GM19351 (cell line): ENCODE data around the gene SND1.

ENCODE experiments used
- ATAC-seq: cut with Tn5 transposase; IDR thresholded peaks from one replicate; pipeline ENCODE4 v1.9.1; 2021; ENCODE audit warnings: mild to moderate bottlenecking, moderate library complexity; ENCODE audit not compliant: unreplicated experiment

The SND1 gene

DNA sequence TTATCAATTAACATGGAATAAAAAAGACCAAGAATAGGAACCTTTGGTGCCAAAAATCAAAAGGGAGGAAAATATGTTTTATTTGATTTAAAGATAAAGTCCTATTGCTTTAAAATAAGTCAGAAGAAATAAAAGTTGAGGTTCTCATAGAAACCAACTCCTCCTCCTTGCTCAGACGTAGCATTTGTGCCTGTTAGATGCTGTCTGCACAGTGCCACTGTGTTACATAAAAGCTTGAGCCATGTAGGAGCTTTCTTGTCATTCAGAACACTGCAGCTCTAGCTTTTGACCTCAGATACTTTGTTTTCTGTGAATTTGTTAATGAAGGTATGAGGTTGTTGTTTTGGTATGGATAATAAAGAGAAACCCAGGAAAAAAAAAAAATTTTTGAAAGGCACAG lies 328.9 kb downstream of the SND1 start:
- no peak for ATAC-seq

DNA sequence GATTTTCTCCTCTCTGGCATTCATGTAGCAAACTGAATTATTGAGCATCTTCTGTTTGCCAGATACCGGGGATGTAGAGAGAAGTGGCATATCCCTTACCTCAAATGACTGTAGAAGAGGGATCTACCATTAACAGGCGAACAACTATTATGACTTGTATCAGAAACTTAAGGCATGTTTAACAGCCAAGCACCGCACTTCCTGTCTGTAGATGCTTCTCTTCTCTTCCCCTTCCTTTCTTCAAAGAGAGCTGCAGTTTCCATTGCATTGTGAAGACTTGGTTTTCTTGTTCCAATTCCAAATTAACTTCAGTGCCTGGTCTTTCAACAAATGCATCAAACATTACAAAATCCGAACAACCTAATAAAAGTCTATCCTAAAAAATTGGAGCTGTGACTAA lies 330.0 kb downstream of the SND1 start:
- no peak for ATAC-seq

DNA sequence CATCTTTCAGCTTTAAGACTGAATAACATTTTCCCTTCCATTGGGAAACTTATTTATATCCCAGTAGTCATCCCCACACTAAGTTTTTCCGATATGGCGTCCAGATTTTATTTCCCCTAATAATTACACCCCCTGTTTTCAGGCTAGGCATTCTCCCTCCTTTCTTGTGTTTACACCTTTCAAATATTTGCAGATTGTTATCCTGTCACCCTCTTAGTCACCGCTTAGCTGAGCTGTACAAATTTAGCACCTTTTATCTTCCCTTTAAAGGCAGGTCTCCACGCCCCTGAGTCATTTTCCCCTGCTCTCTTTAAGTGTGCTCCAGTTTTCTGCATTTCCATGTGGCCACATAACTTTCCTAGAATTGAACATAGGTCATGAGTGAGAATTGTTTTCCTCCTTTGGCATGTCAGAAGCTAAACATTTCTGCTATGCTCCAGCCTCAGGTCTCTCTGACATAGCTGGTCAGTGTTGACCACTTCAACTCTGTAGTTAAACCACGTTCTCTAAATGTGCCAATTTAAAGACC lies 331.9 kb downstream of the SND1 start:
- ATAC-seq: no peak

DNA sequence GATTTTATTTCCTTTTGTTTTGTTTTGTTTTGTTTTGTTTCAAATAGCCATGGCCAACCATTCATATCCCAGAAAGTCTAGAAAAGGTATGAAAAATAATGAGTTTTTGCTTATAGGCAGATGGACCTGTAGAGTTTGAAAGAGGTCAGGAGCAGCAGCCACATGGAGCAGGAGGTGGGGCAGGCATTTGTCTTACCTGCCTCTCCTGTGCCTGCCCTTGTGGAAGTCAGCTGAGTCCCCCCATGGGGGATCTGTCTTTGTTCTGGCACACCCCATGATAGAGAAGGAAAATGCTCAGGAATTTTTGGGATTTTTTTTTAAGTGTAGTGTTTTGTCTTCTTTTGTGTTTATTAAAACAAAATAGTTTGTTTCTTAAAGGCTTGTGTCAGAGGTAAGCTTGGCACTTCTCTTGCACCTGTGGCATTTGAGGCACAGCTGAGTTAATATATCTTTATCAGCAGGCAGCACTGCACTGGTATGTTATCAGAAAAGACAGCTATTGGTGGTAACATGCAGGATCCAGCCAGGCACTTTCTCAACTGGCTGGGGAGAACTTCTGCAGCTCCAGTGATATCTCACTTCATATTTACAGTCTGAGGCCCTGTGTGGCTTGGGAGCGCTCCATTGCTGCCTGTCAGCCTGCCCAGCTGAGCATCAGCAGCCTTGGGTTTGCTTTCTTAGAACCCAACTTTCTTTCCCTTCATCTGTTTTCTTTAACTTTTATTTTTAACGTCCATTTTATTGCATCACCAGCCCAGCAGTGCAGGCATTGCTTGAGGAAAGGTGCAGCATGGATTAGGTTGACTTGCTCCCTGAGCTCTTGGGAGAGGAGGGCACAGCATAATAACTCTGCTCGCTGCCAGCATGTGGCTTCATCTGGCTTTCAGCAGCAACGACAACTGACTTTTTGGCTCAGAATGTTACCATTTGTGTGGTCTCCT lies 334.9 kb downstream of the SND1 start:
- no peak for ATAC-seq

DNA sequence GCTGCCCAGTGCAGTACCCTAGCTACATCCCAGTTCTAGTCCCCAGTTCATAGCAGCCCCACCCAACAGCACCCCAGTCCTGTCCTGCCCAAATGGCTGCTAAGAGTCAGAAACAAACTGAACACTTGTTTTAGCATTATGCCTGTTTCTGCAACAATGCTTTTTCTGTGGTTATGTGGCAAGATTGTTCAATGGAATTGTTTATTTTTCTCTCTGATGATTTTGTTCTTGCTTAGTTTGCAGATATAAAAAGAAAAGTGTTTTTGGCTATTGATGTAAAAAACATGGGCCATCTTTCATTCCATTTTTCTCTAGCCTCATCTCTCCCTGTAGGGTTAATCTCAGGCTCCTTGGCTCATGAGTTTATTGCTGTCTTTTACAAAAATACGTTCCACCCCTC lies 336.8 kb downstream of the SND1 start:
- ATAC-seq: no peak

DNA sequence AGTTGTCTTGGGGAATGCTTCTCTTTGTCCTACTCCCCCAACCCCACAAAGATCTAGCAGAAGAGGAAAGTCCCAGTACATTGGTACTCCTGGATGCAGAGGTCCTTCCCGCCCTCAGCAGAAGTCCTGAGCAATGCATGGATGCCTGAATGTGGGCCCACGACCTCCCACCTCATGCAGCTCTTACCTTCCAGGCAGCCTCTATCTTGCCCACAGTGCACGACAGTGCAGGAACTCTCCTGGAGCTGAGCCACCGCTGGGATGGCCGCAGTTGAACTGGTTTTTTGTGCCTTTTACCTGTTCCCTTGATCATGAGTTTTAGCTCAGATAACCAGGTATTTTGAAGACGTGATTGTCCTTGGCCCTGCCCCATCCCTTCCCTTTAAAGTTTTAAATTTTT lies 341.3 kb downstream of the SND1 start:
- no peak for ATAC-seq

DNA sequence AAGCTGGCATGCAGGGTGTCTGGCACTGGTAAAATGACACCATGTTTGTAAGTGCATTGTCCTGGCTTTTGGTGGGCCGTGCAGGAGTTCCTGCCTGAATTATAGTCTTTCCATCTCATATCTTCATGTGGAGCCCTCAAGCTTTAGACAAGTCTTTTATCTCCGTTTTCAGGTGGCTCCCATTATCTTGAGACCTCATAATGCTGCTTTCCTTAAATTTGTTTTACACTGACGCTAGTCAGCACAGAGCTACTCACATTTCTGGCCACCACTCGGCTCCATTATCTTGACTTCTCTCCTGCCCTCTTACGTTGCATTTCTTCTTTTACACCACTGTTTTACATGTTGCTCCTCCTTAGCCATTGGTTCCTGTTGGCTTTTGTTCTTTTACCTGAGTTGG lies 342.0 kb downstream of the SND1 start:
- no peak for ATAC-seq

DNA sequence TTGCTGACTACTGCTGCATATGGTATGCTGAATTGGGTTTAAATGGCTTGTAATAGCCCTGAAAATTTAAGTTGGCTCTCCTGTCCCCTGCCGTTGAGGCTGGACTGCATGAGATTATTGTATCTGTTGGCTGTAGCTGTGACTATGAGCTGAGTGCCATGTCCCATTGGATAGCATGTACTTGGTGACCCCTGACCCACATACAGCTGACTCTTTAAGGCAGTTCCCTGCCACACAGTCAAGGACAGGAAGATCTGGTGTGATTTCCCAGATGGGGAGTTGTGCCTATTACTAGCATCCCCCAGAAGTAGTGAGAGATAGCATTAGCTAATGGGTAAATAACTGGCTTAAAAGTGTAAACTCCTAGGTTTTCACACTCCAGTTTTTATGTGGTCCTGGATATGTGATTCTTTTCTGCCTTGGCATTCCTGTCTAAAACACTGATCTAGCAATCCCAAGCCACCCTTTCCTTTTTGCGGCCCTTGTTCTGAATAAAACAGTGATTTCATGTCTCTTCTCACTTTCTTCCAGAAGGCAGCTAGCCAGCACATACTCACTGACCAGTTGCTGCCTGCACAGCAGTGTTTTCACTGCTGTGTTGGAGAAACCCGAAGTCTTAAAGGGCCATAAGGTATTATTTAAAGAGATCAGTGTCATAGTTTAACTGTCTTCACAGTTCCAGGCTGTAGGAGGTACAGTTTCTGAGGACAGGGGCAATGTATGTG lies 343.3 kb downstream of the SND1 start:
- no peak for ATAC-seq

DNA sequence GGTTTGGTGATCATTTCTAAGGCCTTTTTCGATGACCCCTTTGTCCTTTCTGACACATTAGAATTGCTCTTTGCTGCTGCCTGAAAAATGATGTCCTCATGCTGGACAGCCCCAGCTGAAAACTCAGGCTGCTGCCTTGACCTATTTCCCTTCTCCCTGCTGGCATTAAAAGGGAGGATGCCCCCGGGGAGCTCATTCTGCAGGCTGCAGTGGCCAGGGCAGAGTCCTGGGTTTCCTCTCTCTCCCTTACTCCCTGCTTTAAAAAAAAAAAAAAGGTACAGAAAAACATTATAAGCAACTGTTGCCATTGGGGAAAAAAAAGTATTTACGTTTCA lies 343.9 kb downstream of the SND1 start:
- no peak for ATAC-seq

DNA sequence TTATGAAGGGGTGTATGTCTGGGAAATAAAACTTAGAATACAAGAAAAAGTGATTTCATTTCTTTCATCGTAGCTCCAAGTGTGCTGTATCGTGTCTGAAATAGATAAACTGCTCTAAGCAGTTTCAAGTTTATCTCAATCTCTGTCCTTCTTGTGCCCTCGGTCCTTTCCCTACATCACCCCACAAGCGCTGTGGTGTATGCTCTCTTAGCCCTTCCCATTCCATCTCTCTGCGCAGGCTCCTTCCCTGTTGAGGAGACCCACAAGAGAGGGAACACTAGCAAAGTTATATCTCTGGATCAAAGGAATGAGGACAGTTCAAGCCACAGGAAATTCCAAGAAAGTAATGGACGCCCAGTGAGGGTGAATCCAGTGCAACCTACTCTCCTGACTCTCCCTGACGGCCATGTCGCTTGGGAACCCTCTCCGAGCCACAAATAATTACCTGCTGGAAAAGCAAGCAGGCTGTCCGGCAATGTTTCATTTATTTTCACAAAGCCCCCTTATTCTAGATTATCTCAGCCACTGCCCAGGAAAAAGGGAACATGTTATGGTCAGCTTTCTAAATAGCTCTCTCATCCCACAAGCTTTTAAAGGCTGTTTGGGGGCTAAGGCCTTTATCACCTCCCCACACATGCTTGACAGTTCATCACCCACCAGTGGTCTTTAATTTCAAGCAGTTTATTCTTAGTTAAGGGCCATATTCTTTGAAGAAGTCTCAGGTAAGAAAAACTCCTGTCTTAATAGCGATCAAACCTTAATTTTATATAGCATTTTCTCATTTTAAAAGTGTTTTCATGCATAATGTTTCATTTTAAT lies 344.5 kb downstream of the SND1 start:
- ATAC-seq: no peak

DNA sequence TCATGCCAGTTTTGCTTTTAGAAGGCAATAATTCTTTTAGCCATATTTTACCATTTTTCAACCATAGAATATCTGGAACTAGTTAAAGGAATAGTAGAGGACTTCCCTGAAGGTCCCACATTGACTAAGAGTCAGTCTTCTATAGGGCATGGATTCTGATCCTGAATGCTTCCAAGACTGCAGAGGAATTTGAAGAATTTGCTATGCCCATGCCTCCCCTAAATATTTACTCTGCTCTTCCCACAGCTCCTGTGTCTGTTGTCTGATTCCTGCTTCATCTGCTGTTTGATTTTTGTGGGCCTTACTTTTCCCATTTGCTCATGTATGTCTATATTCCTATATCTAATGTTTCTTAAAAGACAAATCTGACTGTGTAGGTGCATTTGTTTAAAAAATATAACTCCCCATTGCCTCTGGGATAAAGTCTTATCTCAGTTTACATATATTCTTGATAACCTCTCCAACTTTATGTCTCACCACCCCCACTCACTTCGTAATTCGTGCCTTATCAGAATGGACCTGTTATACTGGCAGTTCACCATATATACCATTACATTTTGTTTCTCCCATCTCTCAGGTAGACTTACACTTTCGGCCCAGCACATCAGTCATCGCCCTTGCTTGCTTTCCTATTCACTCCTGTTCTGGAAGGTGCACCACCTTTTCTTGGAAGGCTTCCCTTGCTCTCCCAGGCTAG lies 345.4 kb downstream of the SND1 start:
- no peak for ATAC-seq

DNA sequence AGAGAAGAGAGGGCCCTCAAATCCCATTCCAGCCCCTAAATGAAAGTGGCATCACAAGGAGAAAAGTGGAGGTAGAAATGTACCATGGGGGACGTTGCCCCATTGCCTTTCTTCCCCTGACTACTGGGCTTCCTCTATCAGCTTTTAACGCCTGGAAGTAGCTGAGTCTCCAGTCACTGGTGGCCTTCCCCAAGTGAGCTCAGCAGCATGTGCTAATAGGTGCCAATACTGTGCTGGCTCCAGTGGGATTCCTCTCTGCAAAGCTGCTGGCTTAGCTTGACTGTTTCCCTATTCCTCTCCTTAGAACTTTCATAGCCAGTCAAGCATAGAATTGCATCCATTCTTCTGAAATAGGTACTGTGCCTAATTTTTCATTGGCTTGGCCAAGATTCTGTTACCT lies 346.7 kb downstream of the SND1 start:
- ATAC-seq: no peak

DNA sequence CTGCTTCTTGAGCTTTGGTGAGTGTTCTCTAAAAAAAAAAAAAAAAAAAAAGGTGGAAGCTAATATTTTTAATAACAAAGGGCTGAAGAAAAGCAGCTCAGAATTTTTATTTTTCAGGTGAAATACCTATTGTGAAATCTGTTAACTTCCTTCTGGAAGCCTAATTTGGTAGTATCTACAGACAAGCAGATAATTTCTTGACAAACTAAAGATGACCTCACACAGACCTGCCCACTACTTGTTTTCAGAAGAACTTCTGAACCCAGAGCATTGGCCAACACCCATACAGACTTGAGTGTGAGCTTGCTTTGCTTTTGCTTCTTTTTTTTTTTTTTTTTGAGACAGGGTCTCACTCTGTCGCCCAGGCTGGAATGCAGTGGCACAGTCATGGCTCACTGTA lies 348.1 kb downstream of the SND1 start:
- no peak for ATAC-seq

DNA sequence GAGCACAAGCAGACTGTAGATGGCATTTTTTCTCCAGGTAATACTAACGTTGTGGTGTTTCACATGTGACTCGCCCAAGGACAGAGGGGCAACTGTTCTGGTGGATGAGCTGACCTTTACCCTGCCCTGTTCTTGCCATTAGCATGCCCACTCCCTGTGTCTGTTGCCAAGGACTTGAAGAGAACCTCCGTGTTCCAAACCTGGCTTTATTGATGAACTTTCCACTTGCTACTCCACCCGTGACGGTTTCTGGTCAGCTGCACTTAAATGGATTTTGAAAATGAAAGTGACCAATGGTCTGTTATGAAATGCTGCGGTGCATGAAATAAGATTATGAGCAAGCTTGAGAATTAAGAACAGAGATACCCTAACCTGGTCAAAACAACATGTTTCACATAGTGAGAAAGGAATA lies 348.9 kb downstream of the SND1 start:
- ATAC-seq: peak; percentile 68

DNA sequence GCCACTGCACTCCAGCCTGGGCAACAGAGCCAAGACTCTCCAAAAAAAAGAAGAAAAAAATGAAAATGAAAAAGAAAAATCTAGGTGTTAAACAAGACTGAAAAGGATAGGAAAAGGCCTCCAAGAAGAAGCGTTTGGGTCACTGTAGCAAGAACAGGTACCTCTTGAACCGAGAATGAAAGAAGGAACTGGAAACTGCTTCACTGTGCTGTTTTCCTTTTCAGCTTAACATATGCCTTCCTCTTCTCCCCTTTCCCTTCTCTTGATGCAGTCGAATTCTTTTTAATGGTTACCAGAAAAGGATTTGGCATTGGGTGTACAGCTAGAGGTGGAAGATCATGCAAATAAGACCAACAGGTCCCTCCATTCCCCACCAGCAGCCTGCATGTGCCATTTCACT lies 351.2 kb downstream of the SND1 start:
- ATAC-seq: peak; percentile 49

DNA sequence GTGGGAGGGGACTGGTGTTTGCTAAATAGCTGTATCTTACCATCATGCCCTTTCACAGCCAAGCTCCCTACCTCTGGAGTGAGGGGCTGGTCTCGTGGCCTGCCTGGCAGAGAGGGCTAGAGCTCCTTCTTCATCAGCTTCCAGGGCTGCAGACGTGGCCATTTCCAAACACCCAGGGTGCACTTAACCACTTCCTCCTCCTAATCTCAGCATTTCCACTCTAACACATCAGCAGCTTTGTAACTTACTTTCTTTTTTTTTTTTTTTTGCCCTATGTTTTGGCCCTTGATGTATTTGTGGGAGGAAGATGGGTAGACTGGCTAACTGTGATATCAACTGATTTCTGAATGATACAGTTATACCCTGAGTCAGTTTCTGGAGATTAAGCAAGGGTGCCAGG lies 351.8 kb downstream of the SND1 start:
- ATAC-seq: no peak

DNA sequence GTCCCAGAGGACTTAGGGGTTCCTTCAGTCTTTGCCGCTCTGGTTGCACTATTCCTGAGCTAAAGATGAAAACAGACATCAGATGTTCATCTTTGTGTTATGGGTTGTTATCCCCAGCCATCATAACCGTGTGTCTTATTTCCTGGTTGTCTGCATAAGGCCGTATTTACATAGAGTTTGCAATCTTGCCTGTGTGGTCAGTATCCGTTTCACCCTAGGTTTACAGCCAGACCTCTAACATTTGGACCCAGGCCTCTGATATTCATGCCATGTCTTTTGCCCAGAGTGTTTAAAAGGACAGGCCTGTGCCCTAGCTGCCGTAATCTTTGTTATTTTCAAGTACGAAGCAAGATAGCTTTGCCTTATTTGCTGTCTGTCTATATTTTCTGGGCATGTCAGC lies 352.6 kb downstream of the SND1 start:
- ATAC-seq: peak; percentile 25

DNA sequence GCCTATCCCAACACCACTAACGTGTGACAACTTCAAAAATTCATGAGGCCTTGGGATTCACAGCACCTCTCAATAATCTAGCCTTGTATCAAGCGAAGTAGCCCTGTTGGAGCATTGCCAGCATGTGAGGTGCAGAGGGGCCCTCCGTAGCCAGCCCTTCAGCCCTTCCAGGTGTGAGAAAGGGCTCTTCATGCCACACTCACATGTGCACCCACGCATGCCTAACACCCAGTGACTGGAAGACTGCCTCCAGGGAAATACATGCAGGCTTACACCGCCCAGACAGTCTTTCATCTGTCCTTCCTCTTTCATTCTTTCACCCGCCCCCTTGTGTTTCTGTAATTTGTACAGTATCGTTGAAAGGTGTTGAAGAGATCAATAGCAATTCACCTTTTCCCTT lies 353.1 kb downstream of the SND1 start:
- no peak for ATAC-seq

DNA sequence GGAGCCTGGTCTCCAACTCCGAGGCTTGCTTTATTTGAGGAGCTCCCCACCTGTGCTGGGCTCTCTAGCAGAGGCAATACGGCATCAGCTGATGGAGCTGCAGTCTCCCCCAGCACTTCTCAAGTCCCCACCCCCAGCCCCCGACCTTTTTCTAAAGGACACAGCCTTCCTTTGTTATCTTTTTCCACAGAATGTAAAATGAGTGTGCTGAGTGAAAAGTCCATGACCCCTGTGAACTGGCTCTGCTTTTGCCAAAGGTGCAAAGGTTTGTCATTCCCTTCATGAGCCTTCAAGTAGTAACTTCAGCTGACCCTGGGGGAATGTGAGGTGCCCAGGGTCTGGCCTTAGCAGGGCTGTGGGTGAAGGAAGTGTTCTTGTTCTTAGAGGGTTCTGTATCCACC lies 353.8 kb downstream of the SND1 start:
- ATAC-seq: no peak

DNA sequence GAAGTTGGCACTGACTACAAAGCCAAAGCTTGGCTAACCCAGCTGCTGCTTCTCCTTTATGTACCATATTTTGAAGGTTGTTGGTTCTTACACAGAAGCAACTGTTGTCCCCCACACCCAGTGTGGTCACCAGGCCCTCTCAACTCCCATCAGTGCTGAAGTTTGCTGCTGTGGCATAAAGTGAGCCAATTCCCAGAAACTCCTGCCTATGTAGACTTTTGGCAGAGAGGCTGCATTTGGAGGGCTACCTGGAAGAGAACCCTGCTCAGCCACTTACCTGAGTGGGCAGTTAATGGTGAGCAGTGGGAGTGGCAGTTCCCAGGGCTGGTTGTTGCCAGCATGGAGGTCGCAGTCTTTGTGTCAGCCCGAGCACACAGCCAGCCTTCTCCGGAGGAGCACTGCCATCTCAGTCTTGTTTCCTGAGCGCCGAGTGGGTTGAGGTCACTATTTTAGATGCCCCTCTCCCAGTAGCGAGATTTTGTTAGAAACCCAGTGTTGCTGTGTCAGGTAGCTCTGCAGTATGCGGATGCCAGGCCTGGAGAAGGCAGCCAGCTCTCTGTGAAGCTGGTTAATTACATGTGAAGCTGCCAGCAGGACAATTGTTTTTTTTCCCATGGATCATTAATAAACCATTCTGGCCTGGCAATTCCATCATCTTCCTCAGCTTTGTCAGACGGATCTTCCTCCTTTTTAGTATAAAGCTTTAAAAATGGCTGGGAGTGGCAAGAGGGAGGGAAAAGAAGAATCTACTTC lies 354.7 kb downstream of the SND1 start:
- no peak for ATAC-seq
